Stromal cell of bone marrow (primary cell): ENCODE data around the gene INO80E.
"Not testable (repeated sequence)": the region's sequence is repeated elsewhere in the genome, so short reads cannot be mapped to it uniquely, and the experiment has no call there.

Experiments
- DNase-seq: peaks from one replicate; pipeline ENCODE4 v3.0.0-alpha.2; 2012; ENCODE audit warnings: low read depth

Gene INO80E

GRCh38 chr16:30032083-30032819, 36.2 kb downstream of the INO80E start:
- no peak for DNase-seq

- DNase-seq: no peak
These were observed 37.2 kb downstream of the INO80E start for GRCh38 chr16:30033270-30033669.

- no peak for DNase-seq
These were observed 44.2 kb downstream of the INO80E start for GRCh38 chr16:30040221-30040620.

- DNase-seq: not testable (repeated sequence)
These were observed 44.6 kb downstream of the INO80E start for GRCh38 chr16:30040690-30041089.

GRCh38 chr16:30041841-30042240, 45.8 kb downstream of the INO80E start:
- DNase-seq: no peak

GRCh38 chr16:30046178-30046577, 50.1 kb downstream of the INO80E start:
- no peak for DNase-seq

- DNase-seq: no peak
These were observed 50.5 kb downstream of the INO80E start for GRCh38 chr16:30046588-30046987.

GRCh38 chr16:30049871-30050270, 53.8 kb downstream of the INO80E start:
- no peak for DNase-seq

GRCh38 chr16:30051518-30051917, 55.5 kb downstream of the INO80E start:
- DNase-seq: no peak

- peak; percentile 79 for DNase-seq
These were observed 56.8 kb downstream of the INO80E start for GRCh38 chr16:30052671-30053372.

- DNase-seq: no peak
These were observed 57.5 kb downstream of the INO80E start for GRCh38 chr16:30053376-30054015.

GRCh38 chr16:30054451-30054850, 58.4 kb downstream of the INO80E start:
- no peak for DNase-seq

- DNase-seq: no peak
These were observed 59.0 kb downstream of the INO80E start for GRCh38 chr16:30054959-30055553.
